HL-60 (cell line): ENCODE measurements around the gene OR51B4.

Experiments
- DNase-seq, 2 experiments: peaks; one replicate each; pipeline ENCODE4 v3.0.0-alpha.2; 2010 to 2020; ENCODE audit warnings: low read depth in 1 of 2, low spot score in 1 of 2
- H3K27ac ChIP-seq: fragments of 250-450 bp; sonication (Bioruptor Pico); replicated peaks from 2 replicates; pipeline ENCODE4 v1.5.1; 2020; ENCODE audit warnings: mild to moderate bottlenecking, moderate library complexity
- H3K27me3 ChIP-seq: fragments of 250-450 bp; sonication (Bioruptor Pico); 2 replicates; pipeline ENCODE4 v1.5.1; 2021; ENCODE audit warnings: mild to moderate bottlenecking, moderate library complexity; ENCODE audit not compliant: insufficient read depth, poor library complexity, severe bottlenecking
- H3K4me3 ChIP-seq: replicated peaks from 2 replicates; pipeline ENCODE4 v1.5.1; 2011; ENCODE audit warnings: mild to moderate bottlenecking, control low read depth, low read length; ENCODE audit not compliant: insufficient read depth
- GABPA ChIP-seq: IDR thresholded peaks from 2 replicates; pipeline ENCODE4 v1.6.1; 2012; ENCODE audit warnings: low read depth
- POLR2AphosphoS5 ChIP-seq: IDR thresholded peaks from 2 replicates; pipeline ENCODE4 v1.6.1; 2012; ENCODE audit warnings: low read depth
- SPI1 ChIP-seq: IDR thresholded peaks from 2 replicates; pipeline ENCODE4 v1.6.1; 2012; ENCODE audit warnings: low read depth, mild to moderate bottlenecking, borderline replicate concordance
- TF ChIP-seq, protein P1 (sequence below): IDR thresholded peaks from 2 replicates; pipeline ENCODE4 v1.6.1; 2012; ENCODE audit warnings: low read depth; ENCODE audit not compliant: insufficient replicate concordance
- TF ChIP-seq, protein P2 (sequence below): IDR thresholded peaks from one replicate; pipeline ENCODE4 v1.5.1; 2011; ENCODE audit warnings: low read length, control low read depth, inconsistent platforms; ENCODE audit not compliant: insufficient read depth

Gene OR51B4

GRCh38 chr11:5286901-5287300 lies 14.8 kb downstream of the OR51B4 start:
- Histone ChIP-seq H3K27me3 (no peaks in the 10 kb centered on the region), H3K27ac (no peak overlapping the region), H3K4me3 (no peak overlapping the region)
- no peak for DNase-seq
- no peak for TF ChIP-seq GABPA
- TF ChIP-seq, protein P1, sequence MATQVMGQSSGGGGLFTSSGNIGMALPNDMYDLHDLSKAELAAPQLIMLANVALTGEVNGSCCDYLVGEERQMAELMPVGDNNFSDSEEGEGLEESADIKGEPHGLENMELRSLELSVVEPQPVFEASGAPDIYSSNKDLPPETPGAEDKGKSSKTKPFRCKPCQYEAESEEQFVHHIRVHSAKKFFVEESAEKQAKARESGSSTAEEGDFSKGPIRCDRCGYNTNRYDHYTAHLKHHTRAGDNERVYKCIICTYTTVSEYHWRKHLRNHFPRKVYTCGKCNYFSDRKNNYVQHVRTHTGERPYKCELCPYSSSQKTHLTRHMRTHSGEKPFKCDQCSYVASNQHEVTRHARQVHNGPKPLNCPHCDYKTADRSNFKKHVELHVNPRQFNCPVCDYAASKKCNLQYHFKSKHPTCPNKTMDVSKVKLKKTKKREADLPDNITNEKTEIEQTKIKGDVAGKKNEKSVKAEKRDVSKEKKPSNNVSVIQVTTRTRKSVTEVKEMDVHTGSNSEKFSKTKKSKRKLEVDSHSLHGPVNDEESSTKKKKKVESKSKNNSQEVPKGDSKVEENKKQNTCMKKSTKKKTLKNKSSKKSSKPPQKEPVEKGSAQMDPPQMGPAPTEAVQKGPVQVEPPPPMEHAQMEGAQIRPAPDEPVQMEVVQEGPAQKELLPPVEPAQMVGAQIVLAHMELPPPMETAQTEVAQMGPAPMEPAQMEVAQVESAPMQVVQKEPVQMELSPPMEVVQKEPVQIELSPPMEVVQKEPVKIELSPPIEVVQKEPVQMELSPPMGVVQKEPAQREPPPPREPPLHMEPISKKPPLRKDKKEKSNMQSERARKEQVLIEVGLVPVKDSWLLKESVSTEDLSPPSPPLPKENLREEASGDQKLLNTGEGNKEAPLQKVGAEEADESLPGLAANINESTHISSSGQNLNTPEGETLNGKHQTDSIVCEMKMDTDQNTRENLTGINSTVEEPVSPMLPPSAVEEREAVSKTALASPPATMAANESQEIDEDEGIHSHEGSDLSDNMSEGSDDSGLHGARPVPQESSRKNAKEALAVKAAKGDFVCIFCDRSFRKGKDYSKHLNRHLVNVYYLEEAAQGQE, result no peak
- no peak for TF ChIP-seq POLR2AphosphoS5
- TF ChIP-seq, protein P2, sequence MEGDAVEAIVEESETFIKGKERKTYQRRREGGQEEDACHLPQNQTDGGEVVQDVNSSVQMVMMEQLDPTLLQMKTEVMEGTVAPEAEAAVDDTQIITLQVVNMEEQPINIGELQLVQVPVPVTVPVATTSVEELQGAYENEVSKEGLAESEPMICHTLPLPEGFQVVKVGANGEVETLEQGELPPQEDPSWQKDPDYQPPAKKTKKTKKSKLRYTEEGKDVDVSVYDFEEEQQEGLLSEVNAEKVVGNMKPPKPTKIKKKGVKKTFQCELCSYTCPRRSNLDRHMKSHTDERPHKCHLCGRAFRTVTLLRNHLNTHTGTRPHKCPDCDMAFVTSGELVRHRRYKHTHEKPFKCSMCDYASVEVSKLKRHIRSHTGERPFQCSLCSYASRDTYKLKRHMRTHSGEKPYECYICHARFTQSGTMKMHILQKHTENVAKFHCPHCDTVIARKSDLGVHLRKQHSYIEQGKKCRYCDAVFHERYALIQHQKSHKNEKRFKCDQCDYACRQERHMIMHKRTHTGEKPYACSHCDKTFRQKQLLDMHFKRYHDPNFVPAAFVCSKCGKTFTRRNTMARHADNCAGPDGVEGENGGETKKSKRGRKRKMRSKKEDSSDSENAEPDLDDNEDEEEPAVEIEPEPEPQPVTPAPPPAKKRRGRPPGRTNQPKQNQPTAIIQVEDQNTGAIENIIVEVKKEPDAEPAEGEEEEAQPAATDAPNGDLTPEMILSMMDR, result no peak
- no peak for TF ChIP-seq SPI1

DNA sequence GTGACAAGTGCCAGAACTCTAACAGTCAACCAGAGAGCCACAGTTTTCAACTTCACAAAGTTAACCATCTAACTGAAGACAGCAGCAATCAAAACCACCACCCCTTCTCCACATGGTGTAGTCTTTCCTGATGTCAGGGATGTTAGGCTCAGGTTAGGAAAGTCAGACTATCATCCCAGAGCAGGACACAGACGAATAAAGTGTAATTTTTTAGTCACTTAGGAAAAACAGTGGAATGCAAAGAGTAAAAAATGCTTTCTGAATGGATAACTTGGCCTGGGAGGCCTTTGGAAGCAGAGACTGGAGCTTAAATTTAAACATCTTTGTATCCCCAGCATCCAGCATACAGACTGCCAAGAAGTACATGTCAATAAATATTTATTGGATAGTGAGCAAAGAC lies 15.4 kb downstream of the OR51B4 start:
- no peak overlapping the region for H3K4me3 ChIP-seq
- DNase-seq, result no peak
- H3K27me3 ChIP-seq, result no peaks in the 10 kb centered on the region
- TF ChIP-seq GABPA (no peak), POLR2AphosphoS5 (no peak), SPI1 (no peak)
- TF ChIP-seq, protein P1, result no peak
- no peak overlapping the region for H3K27ac ChIP-seq

DNA sequence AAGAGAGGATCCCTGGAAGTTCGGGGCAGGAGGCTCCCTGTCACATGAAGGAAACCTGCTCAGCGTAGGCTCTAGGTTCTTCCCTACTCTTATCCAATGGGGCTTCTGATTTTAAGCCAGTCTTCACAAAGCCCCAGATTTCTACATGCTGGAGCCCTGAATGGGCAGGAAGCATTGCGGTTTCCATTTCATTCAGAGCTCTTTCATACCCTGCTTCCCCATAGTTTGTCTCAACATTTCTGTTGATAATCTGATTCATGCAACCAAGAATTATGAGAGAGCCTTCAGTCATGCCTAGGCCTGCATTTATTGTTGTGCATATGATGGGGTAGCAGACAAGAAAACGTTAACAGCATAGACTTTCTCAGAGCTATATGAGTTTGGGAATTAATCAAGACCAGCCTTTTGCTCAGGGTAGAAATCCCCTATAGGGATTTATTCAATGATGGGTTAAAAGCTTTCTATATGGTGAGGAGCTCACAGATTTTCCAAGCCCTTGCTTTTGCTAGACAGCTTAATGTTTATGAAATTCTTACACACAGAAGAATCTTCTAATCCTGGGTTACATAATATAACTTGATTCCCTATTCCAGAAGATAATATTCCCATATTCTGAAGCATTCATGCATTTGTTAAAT lies 15.9 kb downstream of the OR51B4 start:
- TF ChIP-seq, protein P2, result no peak
- TF ChIP-seq POLR2AphosphoS5 (no peak), SPI1 (no peak), GABPA (no peak)
- TF ChIP-seq, protein P1, result no peak
- no peak overlapping the region for H3K4me3 ChIP-seq
- no peak overlapping the region for H3K27ac ChIP-seq
- no peaks in the 10 kb centered on the region for H3K27me3 ChIP-seq
- DNase-seq, result no peak
